ENCODE measurements around the gene KRT72. TPM values are rescaled to one million over a fixed set of nuclear protein-coding genes. Genes with fewer than 3 reads are reported as not detected.

KRT72 gene
- total and polyA plus RNA-seq, 12 donors, result 0.15 TPM; not detected in 11

- Histone ChIP-seq H3K4me3 (no peak overlapping the region), H3K27me3 (peaks cover 9 to 80% (median 71%) of the 10 kb centered on the region in 7 donors), H3K4me1 (peaks cover 0 to 4% (median 0%) of the 10 kb centered on the region in 9 donors), H3K9me3 (no peaks in the 10 kb centered on the region), H3K27ac (no peak overlapping the region), H3K36me3 (no peaks in the 10 kb centered on the region)
- no peak for DNase-seq
- 79 to 83% methylated on average over 3 of the region's 3 CpGs for WGBS, 2 donors
- intact Hi-C loops (cut with DNase I), result no loop called here
- no peak for ATAC-seq
- TF ChIP-seq CTCF (IDR thresholded peaks at IDR 0.05), result no peak
Measured at GRCh38 chr12:52606096-52606495, 4.8 kb upstream of the KRT72 start.

- no peak overlapping the region for H3K27ac ChIP-seq
- no peaks in the 10 kb centered on the region for H3K9me3 ChIP-seq
- intact Hi-C loops (cut with DNase I), result no loop called here
- no peaks in the 10 kb centered on the region for H3K36me3 ChIP-seq
- 78 to 83% methylated on average over 1 of the region's 1 CpG for WGBS, 2 donors
- peaks cover 0 to 4% (median 0%) of the 10 kb centered on the region in 9 donors for H3K4me1 ChIP-seq
- DNase-seq, result no peak
- ATAC-seq, result no peak
- peaks cover 14 to 80% (median 71%) of the 10 kb centered on the region in 7 donors for H3K27me3 ChIP-seq
- no peak for TF ChIP-seq CTCF (IDR thresholded peaks at IDR 0.05)
- no peak overlapping the region for H3K4me3 ChIP-seq
Measured at GRCh38 chr12:52605542-52605941, 4.3 kb upstream of the KRT72 start.

GRCh38 chr12:52604859-52605258 is 3.6 kb upstream of the KRT72 start:
- DNase-seq, result no peak
- intact Hi-C loops (cut with DNase I), result no loop called here
- no peaks in the 10 kb centered on the region for H3K9me3 ChIP-seq
- peaks cover 16 to 79% (median 71%) of the 10 kb centered on the region in 7 donors for H3K27me3 ChIP-seq
- ATAC-seq, result no peak
- no peak overlapping the region for H3K27ac ChIP-seq
- TF ChIP-seq CTCF (IDR thresholded peaks at IDR 0.05), result no peak
- no peak overlapping the region for H3K4me3 ChIP-seq
- peaks cover 0 to 4% (median 0%) of the 10 kb centered on the region in 9 donors for H3K4me1 ChIP-seq
- H3K36me3 ChIP-seq, result no peaks in the 10 kb centered on the region

- H3K36me3 ChIP-seq, result no peaks in the 10 kb centered on the region
- intact Hi-C loops (cut with DNase I), result no loop called here
- no peak overlapping the region for H3K4me3 ChIP-seq
- no peak for ATAC-seq
- no peak for TF ChIP-seq CTCF (IDR thresholded peaks at IDR 0.05)
- H3K27me3 ChIP-seq, result peaks cover 16 to 78% (median 69%) of the 10 kb centered on the region in 7 donors
- H3K9me3 ChIP-seq, result no peaks in the 10 kb centered on the region
- no peak for DNase-seq
- WGBS, 2 donors, result 86 to 88% methylated on average over 2 of the region's 2 CpGs
- no peak overlapping the region for H3K27ac ChIP-seq
- H3K4me1 ChIP-seq, result peaks cover 0 to 4% (median 0%) of the 10 kb centered on the region in 9 donors
Measured at GRCh38 chr12:52603314-52603713, 2.1 kb upstream of the KRT72 start.
